Kidney (tissue), 14 donors: Measurements from ENCODE around the gene PLCB4. TPM values are rescaled to one million over a fixed set of nuclear protein-coding genes. Genes with fewer than 3 reads are reported as not detected.

Source experiments
- DNase-seq, 5 donors: peaks; one replicate each; pipeline ENCODE4 v3.0.0-alpha.2; 2013 to 2020
- FAIRE-seq: peaks from 2 replicates; lab custom pipeline; 2012; peaks lifted over from hg19 to GRCh38; lab: Jason Lieb, UNC
- H3K27ac ChIP-seq, 2 donors: one replicate each; pipeline ENCODE4 v1.7.0; 2013; ENCODE audit warnings: low read depth in 2 of 2, low read length in 2 of 2, inconsistent platforms in 1 of 2
- H3K27me3 ChIP-seq: one replicate; pipeline ENCODE4 v1.7.1; 2013; ENCODE audit warnings: low read length, inconsistent platforms; ENCODE audit not compliant: control insufficient read depth, insufficient read depth
- H3K36me3 ChIP-seq, 3 donors: one replicate each; pipeline versions ENCODE4 v1.7.0 to v1.7.1; 2013; ENCODE audit warnings: low read length in 3 of 3, control low read depth in 1 of 3, inconsistent platforms in 1 of 3; ENCODE audit not compliant: insufficient read depth in 3 of 3, control insufficient read depth in 2 of 3
- H3K4me1 ChIP-seq, 3 donors: one replicate each; pipeline versions ENCODE4 v1.7.0 to v1.7.1; 2013; ENCODE audit warnings: low read length in 3 of 3, inconsistent platforms in 1 of 3, low read depth in 1 of 3; ENCODE audit not compliant: control insufficient read depth in 2 of 3, insufficient read depth in 2 of 3
- H3K4me3 ChIP-seq, 3 donors: one replicate each; pipeline versions ENCODE4 v1.7.0 to v1.8.1; 2013; ENCODE audit warnings: low read length in 3 of 3, control low read depth in 1 of 3, inconsistent platforms in 1 of 3
- H3K9ac ChIP-seq, 3 donors: one replicate each; pipeline versions ENCODE4 v1.7.0 to v1.7.1; 2013; ENCODE audit warnings: low read length in 3 of 3, control low read depth in 1 of 3, inconsistent platforms in 1 of 3
- H3K9me3 ChIP-seq, 3 donors: one replicate each; pipeline versions ENCODE4 v1.7.0 to v1.7.1; 2013; ENCODE audit warnings: low read length in 3 of 3, control low read depth in 1 of 3, inconsistent platforms in 1 of 3; ENCODE audit not compliant: control insufficient read depth in 2 of 3, insufficient read depth in 1 of 3
- intact Hi-C: fragments of 100-400 bp; cut with DNase I; formaldehyde crosslinking; loops from one replicate; pipeline ENCODE4 v1.11.1; 2022
- polyA plus RNA-seq: library from polyadenylated mRNA; stranded (reverse); fragments of 350-450 nt; fragmentation: Illumina TruSeq; extraction: RNeasy Lipid Tissue Mini Kit (QIAGEN cat#74804); gene quantifications from one replicate; pipeline ENCODE4 v1.2.3, GENCODE V29; 2014; ENCODE audit warnings: low read depth, low replicate concordance; ENCODE audit not compliant: insufficient read depth
- total RNA-seq: library from RNA; stranded (reverse); fragmentation: NEBNext Ultra II Directional; extraction: Animal tissue kit (Norgen Biotek cat#: 25700); gene quantifications from one replicate; pipeline ENCODE4 v1.2.1, GENCODE V29; 2021
- TF ChIP-seq, protein P1 (sequence below): IDR thresholded peaks from 3 replicates; pipeline ENCODE4 v1.5.1; 2012; ENCODE audit warnings: mild to moderate bottlenecking, moderate library complexity, borderline replicate concordance; ENCODE audit not compliant: insufficient read depth; ENCODE audit errors: extremely low read depth
- donor health status: control.
- donor health status: control.
- donor health status: control.
- donor health status: control.
- donor health status: control.
- donor health status: DM: yes; HTN: yes; CAD: no.
- donor health status: Normal renal cell carcinoma (clear cell type).

The PLCB4 gene
- total and polyA plus RNA-seq, 2 donors from 2014 or later: 2.8 to 17.7 TPM

DNA sequence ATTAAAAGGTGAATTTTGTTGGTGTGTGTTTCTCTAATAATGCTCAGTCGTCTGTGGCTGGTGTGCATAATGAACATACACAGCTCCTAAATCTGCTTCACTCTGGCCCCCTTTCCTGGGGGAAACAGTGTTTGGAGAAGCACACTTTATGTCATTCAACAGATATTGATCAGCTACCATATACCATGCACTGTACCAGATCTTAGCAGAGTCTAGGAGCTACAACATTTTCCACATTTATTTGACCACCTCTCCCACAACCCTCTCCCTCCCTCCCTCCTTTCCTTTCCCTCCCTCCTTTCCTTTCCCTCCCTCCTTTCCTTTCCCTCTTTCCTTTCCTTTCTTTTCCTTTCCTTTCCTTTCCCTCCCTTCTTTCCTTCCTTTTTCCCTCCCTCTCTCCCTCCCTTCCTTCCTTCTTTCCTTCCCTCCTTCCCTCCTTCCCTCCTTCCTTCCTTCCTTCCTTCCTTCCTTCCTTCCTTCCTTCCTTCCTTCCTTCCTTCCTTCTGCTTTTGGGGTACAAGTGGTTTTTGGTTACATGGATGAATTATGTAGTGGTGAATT lies 85.7 kb downstream of the PLCB4 start:
- Histone ChIP-seq H3K27me3 (no peaks in the 10 kb centered on the region), H3K4me1 (no peaks in the 10 kb centered on the region), H3K9ac (no peak overlapping the region), H3K4me3 (no peak overlapping the region), H3K36me3 (no peaks in the 10 kb centered on the region), H3K9me3 (no peaks in the 10 kb centered on the region), H3K27ac (no peak overlapping the region)
- FAIRE-seq: no peak
- DNase-seq: no peak
- TF ChIP-seq, protein P1, sequence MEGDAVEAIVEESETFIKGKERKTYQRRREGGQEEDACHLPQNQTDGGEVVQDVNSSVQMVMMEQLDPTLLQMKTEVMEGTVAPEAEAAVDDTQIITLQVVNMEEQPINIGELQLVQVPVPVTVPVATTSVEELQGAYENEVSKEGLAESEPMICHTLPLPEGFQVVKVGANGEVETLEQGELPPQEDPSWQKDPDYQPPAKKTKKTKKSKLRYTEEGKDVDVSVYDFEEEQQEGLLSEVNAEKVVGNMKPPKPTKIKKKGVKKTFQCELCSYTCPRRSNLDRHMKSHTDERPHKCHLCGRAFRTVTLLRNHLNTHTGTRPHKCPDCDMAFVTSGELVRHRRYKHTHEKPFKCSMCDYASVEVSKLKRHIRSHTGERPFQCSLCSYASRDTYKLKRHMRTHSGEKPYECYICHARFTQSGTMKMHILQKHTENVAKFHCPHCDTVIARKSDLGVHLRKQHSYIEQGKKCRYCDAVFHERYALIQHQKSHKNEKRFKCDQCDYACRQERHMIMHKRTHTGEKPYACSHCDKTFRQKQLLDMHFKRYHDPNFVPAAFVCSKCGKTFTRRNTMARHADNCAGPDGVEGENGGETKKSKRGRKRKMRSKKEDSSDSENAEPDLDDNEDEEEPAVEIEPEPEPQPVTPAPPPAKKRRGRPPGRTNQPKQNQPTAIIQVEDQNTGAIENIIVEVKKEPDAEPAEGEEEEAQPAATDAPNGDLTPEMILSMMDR: no peak
- intact Hi-C loops: no loop called here

DNA sequence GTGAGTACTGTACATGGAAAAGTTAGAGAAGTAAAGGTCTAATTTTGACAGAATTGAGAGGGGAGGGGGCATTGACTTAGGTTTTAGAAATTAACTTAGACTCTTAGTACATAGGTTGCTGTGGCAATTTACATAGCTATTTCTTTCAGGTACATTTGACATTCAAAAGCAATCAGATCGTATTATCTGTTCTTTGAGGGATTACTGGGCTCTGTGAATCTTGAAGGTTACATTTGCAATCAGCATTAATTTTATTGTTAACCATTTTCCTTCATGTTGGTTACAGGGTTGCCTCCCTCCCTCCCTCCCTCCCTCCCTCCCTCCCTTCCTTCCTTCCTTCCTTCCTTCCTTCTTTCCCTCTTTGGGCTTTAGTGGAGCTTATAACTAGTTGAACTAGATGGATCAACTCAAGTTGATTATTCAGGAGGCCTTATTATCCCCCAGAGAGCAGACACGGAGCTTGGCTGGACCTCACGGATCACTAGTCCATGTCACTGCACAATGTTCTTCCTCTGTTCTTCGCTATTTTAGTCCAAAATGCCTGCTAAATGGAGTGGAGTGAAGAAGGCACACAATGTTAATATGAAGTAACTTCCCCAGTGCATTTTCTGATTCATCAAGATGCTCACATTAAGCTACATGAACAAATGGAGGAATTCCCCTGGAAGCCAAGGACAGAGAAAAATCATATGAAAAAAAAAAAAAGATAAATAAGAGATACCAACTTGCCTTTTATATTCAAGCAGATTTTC lies 87.8 kb downstream of the PLCB4 start:
- H3K9me3 ChIP-seq: no peaks in the 10 kb centered on the region
- TF ChIP-seq, protein P1: no peak
- DNase-seq (no peak), FAIRE-seq (no peak)
- peaks cover 0 to 4% (median 0%) of the 10 kb centered on the region in 3 donors for H3K4me1 ChIP-seq
- H3K9ac ChIP-seq: no peak overlapping the region
- H3K4me3 ChIP-seq: no peak overlapping the region
- H3K27me3 ChIP-seq: no peaks in the 10 kb centered on the region
- intact Hi-C loops: no loop called here
- H3K36me3 ChIP-seq: no peaks in the 10 kb centered on the region
- H3K27ac ChIP-seq: no peak overlapping the region

DNA sequence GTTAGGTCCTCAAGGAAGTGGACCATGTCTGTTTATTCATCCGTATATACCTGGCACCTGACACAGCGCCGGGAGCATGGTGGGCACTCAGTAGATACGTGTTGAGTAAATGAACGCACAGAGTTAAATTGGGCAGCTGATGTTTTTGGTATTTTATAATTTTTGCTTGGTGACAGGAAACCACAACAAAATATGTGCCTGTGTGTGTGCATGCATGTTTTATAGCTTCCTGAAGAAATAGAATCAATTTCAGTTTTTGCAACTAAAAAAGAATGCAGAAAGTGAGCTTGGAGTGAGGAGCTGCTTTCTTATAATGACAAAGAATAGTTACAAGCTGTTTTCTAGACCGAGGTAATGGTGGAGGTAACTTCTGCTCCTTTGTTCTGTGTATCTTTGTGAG lies 91.4 kb downstream of the PLCB4 start:
- TF ChIP-seq, protein P1: no peak

More for the DNA sequence above, 91.4 kb downstream of the PLCB4 start:
- FAIRE-seq (no peak), DNase-seq (no peak)
- H3K27ac ChIP-seq: no peak overlapping the region
- no peak overlapping the region for H3K4me3 ChIP-seq
- no peaks in the 10 kb centered on the region for H3K27me3 ChIP-seq
- no peaks in the 10 kb centered on the region for H3K36me3 ChIP-seq
- H3K9me3 ChIP-seq: no peaks in the 10 kb centered on the region
- H3K4me1 ChIP-seq: peaks cover 0 to 4% (median 0%) of the 10 kb centered on the region in 3 donors
- no peak overlapping the region for H3K9ac ChIP-seq
- intact Hi-C loops: no loop called here
